GM19043 (cell line): ENCODE data around the gene GABBR2.

Experiments
- ATAC-seq: cut with Tn5 transposase; IDR thresholded peaks from one replicate; pipeline ENCODE4 v1.9.1; 2021; ENCODE audit warnings: low read depth; ENCODE audit not compliant: unreplicated experiment

The GABBR2 gene

DNA sequence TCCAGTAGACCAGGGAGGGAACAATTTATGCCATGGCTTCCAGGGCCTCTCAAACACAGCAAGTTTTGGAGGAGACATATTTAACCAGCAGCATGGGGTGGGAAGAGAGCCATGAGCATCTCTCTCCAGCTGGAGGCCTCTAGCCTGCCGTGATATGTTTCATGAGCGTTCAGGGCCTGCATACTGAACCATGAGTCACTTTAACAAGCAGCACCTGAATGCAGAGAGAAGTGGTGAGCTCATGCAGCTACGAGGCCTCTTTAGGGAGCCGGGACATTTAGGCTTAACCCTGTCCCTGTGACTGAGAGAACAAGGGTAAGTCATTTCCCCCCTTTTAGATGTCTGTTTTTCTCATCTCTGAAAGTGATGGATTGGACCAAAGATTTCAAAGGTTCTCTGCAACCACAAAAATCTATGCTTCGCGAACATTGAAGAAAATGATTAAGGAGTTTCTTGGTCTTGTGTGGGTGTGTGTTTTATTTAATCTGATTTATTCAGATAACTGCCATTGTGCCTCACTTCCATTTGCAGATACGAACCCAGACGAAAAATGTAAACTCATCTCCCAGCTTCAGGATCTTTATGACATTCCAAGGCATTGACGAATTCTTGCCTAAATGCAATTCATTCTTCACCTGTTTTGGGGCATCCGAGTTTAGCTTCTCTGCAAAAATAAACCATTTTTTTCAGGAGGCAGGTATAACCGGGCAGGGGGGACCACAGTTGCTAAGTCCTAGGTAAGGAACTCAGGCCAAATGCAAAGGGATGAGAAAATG, 157.0 kb downstream of the GABBR2 start:
- ATAC-seq = no peak

DNA sequence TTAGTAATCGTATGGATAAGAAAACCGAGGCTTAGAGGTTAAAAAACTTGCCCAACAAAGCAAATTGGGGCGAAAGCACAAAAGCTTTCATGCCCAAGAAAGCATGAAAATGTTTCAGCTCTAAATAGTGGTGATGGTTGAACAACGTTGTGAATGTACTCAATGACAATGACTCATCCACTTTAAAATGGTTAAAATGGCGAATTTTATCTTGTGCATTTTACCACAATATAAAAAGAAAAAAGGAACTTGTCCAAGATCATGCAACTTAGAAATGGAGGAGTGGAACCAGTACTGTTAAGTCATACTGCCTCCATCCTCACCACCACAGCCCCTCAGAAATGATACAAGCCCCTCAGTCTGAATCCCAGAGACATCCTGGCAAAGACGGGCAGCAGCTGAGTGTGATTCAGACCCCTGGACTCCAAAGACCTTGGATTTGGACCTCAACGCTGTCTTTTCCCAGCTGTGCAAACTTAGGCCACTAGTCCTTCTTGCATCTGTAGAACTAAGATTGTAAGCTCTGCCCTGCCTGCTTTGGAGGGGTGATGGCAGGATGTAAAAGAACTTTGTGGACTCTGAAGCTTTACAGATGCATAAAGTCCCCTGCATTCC, 158.4 kb downstream of the GABBR2 start:
- ATAC-seq = no peak

DNA sequence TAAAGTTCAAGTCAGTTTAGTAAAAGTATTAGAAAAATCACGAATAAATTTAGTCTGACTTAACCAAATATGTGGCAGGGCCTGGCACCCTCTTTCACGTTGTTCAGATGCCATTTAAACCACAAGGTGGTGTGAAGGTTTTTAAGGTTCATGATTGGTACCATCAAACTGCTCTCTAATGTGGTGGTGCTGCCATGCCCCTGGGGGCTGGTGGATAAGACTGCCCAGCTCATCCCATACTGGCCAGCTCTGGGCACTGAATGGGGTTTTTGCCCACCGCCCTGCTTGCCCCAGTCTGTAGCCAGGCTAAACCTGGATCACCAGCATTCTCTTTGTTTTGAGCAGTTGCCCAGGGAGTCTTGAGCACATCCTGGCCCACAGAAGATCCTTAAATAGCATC, 159.3 kb downstream of the GABBR2 start:
- no peak for ATAC-seq

DNA sequence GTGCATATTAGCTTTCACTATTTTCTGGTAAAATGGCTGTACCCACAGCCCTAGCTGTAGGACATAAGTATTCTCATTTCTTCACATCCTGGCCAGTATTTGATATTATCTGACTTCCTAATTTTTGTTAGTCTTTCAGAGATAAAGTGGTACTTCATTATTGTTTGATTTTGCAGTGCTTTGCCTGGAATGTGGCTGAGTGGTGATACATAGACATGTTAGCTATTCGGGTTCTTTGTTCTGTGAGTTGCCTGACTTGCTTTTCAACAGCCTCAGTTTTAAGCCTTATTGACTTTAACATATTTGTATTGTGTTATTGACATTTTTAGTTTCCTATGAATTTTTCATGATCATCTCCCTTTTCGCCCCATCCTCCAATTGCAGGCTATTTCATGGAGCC, 161.1 kb downstream of the GABBR2 start:
- ATAC-seq = no peak

DNA sequence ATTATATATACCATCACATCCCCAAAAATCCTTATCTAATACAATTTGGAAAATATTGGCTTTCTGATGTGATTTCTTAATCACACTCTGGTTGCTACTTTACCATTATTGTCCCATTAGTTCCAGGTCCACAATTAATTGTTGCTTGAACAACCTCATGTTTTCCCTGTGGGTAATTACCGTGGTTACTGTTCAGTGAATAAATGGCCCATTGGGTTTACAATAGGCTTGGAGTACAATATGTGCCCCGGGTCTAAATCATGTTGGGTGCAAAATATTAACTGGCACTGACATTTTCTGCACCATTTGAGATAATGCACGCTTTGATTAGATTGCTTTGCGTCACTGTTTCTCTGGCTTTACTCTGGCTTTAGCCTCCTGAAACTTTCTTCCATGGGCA, 163.7 kb downstream of the GABBR2 start:
- ATAC-seq = no peak

DNA sequence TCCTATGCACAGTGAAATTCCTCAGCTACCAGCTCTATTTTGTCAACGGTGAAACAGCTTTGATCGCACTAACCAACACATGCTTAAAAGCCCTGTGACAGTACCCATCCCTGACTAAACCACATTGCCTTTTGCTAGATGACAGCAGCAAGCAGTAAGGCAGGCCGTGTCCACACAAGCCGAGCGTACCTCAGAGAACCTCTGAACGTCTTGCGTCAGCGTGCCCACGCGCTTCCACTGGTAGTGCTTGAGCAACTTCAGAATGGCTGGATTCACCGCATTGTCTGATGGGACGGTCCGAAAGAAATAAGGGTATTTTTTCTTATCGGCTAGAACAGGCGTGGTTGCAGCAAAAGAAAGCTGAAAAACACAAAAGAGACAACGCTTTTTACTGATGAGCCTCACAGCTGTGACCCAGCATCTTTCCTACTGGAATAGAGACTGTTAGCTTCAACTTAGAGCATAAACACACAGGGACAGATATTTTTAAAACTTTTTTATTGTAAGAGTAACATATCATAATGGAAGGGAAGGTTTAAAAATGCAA, 167.0 kb downstream of the GABBR2 start:
- ATAC-seq = no peak

DNA sequence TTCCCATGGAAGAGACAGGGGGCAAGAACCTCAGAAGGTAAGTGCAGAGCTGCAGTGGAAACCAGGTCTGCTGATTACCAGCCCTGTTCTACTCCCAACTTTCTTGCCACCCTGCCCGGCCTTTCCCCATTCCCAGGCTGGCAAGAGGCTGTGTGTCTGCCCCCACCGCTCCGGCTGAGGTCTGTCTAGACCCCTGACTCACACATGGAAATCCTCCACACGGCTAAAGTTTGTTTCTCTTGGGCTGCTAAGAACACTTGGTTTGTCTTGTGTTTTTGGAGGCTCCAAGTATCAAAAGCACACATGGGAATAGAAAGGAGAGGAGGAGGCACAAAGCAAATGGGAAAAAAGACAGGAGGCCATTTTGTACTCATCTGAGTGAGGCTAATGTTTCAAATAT, 168.3 kb downstream of the GABBR2 start:
- no peak for ATAC-seq

DNA sequence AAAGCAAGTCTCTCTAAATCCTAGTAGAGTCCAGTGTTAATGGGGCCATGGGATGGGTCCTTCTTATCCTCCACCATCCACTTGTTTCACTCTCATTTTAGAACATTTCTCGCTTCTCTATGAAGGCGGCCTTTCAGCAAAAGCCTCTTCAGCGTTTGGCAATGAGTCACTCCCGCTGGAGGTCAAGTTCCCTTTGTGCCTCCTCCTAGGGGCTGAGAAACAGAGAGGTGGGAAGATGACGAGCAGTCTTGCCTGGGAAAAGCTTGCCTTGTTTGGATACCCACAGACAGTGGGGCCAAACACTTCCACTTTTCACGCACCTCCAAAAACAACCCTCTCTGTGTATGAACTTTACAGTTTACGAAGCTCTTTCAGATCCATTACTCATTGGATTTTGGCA, 168.8 kb downstream of the GABBR2 start:
- ATAC-seq = no peak

DNA sequence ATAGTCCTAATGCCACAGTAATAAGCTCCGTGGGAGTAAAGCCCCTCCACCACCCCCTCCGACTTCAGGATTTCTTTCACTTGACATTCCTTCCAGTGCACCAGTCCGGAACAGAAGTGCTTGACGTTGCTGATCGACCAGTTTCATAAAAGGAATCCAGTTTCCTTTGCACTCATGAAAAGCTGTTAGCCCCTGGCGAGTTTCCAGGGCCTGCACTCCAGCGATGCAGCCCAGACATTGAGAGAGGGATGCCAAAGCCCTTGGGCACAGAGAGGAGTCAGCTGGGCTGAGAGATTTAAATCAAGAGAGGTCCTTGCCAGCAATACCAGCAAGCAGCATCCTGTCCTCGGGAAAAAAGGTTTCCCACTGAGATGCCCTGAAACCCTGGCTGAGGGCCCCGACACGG, 170.1 kb downstream of the GABBR2 start:
- no peak for ATAC-seq

DNA sequence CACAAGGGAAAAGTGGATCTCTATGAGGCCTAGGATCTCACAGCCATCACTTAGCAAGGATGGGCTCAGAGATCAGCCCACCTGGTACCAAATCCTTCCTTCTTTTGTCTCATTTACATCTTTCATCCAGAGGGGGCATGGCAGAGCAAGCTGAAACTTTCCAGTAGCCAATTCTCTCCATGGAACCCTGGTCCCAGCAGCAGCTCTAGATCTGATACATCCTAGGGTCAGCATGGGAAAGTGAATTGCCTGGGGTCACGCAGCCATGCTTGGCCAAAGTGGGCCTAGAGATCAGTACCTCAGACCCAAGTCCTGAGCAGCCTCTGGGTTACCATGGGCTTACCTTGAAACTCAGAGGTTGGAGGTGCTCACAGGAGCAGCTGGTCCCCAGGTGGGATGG, 170.5 kb downstream of the GABBR2 start:
- no peak for ATAC-seq

DNA sequence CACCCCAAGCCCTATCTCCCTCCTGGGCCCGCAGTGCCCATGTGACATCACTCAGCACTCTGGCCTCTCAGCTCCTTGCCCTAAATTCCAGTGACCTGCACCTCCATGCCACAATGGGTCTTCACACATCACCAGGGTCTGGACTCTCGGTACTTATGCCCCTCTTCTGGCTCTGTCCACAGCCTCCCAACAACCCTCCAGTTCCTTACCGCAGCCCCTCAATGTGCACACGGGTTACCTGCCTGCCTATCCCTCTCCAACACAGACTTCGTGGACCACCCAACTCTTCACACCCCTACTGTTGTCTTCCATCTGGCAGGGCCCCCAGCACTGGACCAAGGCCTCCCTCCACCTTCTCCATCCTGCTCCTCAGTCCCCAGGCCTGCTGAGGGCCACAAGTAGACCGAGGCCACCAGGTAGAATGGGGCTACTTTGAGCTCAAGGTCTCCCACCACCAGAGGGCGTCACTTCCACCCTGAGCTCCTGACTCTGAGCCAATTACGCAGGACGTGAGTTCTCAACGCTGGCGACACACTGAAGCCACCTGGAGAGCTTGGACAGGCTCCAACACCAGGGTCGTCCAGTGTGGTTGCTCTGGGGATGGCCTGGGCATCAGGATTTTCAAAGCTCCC, 172.1 kb downstream of the GABBR2 start:
- no peak for ATAC-seq

DNA sequence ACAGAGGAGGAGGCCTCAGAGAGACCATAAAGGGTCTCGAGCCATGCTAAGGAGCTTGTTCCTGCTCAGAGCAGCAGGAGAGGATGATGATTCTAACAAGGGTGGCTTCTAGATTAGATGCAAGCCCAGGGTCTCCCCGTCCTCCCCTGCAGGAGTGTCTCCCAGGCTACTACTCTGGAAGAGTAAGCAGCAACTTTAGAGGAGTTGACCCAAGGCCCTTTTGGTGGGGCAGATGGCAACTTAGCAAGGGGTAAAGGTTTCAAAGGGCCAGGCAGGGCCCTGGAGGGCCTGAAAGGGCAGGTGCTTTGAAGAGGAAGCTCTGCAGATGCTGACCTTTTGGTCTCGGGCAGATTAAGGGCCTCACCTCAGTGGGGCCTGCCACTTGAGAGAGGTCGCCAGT, 174.9 kb downstream of the GABBR2 start:
- ATAC-seq = no peak

DNA sequence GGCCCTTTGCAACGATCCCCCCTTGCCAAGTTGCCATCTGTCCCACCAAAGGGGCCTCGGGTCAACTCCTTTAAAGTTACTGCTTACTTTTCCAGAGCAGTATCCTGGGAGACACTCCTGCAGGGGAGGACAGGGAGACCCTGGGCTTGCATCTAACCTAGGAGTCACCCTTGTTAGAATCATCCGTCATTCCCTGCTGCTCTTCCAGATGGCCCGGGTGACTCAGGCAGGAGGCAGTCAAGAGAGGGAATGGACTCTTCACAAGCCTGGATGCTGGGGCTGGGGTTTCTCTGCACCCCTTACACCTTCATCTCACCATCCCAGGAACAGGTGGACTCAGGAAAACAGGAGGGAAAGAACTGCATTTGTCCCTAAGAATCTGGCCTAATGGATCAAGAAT, 175.6 kb downstream of the GABBR2 start:
- no peak for ATAC-seq

DNA sequence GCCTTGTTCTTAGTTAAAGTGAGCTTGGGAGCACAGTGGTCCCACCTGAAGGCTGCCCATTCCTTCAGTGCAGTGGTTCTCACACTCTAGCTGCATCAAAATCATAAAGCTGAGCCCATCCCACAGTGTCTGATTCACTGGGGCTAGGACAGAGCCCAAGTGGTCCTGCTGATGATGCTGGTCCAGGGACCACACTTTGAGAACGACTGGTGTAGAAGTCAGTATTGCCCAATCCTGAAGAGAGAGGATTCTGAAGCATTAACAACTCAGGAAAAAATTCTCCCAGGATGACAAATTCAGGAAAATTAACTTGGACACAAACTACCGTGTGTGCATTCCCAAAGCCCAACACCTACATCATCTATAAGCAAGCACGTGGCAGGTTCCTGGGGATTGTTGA, 176.2 kb downstream of the GABBR2 start:
- no peak for ATAC-seq

DNA sequence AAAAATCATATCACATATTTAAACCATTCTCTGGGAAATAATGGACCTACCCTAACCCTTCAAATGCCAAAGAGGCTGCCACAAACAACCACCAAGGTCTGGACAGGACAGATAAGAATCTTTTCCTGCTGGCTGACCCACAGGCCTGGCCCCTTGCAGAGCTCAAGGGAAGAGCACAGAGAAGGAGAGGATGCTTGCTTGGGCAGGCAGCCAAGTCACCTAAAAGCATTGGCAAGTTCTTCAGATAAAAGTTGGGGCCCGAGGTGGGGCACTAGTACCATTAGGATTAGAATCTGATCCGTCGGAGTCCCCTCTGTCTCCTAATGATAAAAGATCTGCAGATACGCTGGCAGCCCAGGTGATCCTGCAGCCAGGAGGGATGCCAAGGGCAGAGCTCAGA, 176.6 kb downstream of the GABBR2 start:
- no peak for ATAC-seq

DNA sequence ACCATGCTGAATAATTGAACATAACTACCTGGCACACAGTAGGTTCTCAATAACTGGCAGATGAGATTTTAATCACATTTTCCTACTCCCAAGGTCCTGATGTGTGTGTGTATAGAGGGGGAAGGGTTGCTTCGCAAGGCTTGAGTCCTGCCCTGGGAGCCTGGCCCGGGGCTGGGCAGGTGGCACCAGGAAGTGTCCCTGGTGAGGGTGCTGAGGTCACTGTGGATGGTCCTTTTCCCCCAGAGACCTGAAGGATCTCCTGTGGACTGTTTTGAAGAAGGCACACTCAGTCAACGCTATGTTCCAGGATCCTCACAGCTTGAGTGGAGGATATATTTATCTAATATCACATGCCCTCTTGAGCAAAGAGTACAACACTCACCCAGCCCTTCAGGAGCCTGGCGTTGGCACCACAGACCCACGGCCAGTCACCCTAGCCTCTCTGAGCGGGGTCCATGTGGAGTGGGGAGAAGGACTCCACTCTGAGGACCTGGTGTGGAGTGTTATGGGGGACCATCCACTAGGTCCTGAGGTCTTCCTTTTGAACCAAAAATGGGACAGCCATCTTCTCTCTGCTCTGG, 177.8 kb downstream of the GABBR2 start:
- no peak for ATAC-seq

DNA sequence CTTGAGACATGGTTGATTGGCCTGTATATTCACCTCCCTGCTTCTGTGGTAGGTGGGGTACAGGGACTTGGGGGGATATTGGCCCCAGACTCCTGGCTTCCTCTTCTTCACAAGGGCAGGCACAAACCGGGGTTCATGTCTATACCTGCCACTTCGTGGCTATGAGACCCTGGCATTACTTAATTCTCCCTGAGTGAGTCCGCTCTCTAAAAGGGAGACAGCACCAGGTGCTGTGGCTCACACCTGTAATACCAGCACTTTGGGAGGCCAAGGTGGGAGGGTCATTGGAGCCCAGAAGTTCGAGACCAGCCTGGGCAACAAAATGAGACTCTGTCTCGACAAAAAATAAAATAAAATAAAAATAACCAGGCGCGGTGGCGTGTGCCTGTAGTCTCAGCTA, 178.5 kb downstream of the GABBR2 start:
- ATAC-seq = no peak

DNA sequence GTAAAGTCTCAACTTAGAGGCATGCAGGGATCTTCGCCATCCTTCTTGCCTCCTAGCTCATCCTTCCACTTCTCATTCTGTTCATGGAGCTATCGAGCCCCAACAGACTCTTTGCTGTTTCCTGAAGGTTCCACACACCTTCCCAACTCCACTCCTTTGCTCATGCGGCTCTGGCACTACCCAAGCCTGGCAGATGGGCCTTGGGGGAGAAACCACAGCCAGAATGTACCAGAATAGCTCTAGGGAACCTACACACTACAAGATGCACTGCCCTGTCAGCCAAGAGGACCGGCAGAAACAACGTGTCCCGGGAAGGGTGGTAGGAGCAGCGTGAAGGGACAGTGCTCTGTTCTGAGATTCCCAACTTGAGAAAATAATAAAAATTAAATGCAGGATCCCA, 178.9 kb downstream of the GABBR2 start:
- no peak for ATAC-seq

DNA sequence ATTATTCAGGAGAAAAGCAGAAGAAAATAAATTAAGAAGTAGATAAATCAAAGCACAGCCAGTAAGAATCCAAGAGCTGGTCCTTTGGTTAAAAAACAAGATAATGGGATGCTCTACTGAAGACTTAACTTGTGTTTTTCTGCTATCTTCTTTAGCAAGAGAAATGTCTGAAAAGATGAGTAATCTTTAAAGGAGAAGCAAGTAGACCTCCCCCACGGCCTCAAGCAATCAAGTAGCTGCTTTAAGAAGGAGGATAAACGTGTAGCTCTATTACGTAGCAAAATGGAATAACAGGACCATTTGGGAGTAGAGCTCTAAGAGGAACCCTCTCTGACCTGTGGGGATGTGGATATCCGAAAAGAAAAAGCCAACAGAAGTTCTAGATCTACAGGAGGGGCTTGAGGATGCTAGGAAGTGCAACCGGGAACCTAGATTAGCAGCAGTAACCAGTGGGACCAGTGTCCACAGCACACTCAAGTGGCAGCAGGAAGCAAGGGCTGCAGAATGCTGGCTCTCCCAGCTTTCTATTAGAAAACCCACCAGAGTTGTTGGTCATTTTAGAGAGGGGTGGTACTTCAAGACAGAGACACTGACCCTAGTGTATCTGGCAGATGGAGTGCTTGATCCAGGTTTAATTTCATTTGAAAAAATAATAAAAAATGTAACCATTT, 185.4 kb downstream of the GABBR2 start:
- ATAC-seq = no peak

DNA sequence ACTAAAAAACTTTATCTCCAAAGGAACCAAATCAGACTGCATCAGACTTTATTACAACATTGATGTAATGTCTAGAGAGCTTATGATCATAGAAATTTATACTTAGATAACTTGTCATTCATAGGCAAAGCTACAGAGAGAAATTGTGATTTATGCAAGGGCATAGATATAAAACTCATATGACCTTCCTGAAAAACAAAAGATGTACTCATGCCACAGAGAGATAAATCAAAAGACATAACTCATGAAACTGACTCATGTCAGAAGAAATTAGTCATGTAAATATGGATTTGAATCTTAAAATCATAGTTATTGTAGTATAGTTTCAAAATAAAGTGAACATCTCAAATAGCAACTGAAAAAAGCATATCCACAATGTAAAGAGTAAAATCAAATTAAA, 186.2 kb downstream of the GABBR2 start:
- no peak for ATAC-seq

DNA sequence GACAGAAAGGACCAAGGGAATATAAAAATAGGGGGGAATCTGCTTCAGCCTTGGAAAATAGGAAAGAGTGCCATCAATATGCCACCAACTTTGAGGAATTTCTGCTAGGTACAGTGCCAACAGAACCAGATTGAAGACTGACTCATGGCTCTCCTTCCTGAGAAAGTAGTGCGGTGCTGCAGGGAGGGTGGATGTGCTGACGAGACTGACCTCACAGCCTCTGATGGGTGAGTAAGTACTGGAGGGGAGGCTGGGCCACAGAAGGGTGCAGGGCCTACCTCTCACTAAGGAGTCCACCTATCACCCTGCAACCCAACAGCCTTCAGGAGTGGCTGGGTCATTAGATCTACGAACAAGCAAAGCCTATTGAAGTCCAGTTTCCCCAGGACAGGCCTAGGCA, 187.6 kb downstream of the GABBR2 start:
- ATAC-seq = no peak
